Tibial nerve (tissue), 4 donors: ENCODE measurements around the gene CLASP2. TPM values are rescaled to one million over a fixed set of nuclear protein-coding genes. Genes with fewer than 3 reads are reported as not detected.

ENCODE experiments used
- DNase-seq, 2 donors: peaks; one replicate each; pipeline ENCODE4 v3.0.0-alpha.2; 2019; ENCODE audit warnings: low spot score in 2 of 2
- H3K27ac ChIP-seq, 4 donors: fragments of 200-600 bp; sonication (generic) in 3 of 4; one replicate each; pipeline ENCODE4 v1.5.1; 2017 to 2019; ENCODE audit warnings: mild to moderate bottlenecking in 1 of 4
- H3K27me3 ChIP-seq, 2 donors: fragments of 200-600 bp; sonication (generic) in 1 of 2; one replicate each; pipeline versions ENCODE4 v1.5.1 to v1.6.0; 2017 to 2019
- H3K36me3 ChIP-seq, 3 donors: fragments of 200-600 bp; sonication (generic); one replicate each; pipeline ENCODE4 v1.5.1; 2018 to 2019
- H3K4me1 ChIP-seq, 4 donors: fragments of 200-600 bp; sonication (generic) in 3 of 4; one replicate each; pipeline ENCODE4 v1.5.1; 2017 to 2019
- H3K4me3 ChIP-seq, 4 donors: fragments of 200-600 bp; sonication (generic) in 3 of 4; one replicate each; pipeline ENCODE4 v1.5.1; 2017 to 2019; ENCODE audit warnings: mild to moderate bottlenecking in 1 of 4, moderate library complexity in 1 of 4
- H3K9me3 ChIP-seq, 4 donors: fragments of 200-600 bp; sonication (generic) in 3 of 4; one replicate each; pipeline ENCODE4 v1.5.1; 2017 to 2019
- EP300 ChIP-seq, 2 donors: sonication (generic); formaldehyde crosslinking; IDR thresholded peaks; one replicate each; pipeline ENCODE4 v1.6.1; 2017; ENCODE audit warnings: antibody characterized with exemption in 2 of 2, mild to moderate bottlenecking in 1 of 2
- POLR2A ChIP-seq, 2 donors: fragments of 450-650 bp; IDR thresholded peaks; one replicate each; pipeline ENCODE4 v1.6.1; 2017; ENCODE audit warnings: antibody characterized with exemption in 2 of 2, mild to moderate bottlenecking in 2 of 2, moderate library complexity in 2 of 2
- WGBS, 2 donors: methylation state at CpG; one replicate each; pipeline ENCODE4 v1.1.5; 2018; 5-methylcytosine and 5-hydroxymethylcytosine counted together
- total RNA-seq, 4 donors: library from RNA; depleted of rRNA; stranded (reverse); fragments of >200 nt; gene quantifications; one replicate each; pipeline ENCODE4 v1.1.0, GENCODE V29; 2016
- TF ChIP-seq, protein P1 (sequence below), 5 experiments: fragments of 200-600 bp in 3 of 5; fragments of 450-650 bp in 2 of 5; sonication (generic) in 3 of 5; IDR thresholded peaks; one replicate each; pipeline ENCODE4 v1.5.1; 2016 to 2019; ENCODE audit warnings: antibody characterized with exemption in 5 of 5, mild to moderate bottlenecking in 3 of 5, moderate library complexity in 2 of 5

Gene CLASP2
- total RNA-seq, 4 donors from 2014 or later, result 95.1 to 161 (median 106) TPM

DNA sequence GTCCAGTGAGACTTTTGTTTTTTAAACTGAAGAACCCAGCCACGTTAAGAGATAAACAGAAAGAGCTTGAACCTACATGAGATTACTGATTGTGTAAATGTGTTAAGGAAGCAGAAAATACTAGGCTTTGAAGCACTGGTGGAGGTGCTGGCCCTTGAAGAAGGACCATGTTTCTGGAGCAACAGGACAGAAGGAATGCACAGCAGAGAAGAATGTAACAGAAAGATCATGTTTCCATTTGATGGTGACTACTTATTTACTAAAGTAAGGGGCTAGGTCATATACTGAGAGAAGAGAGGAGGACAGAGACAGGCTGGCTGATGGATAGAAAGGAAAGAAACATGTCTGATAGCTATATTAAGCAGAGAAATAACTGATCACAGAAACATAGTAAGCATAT, 88.8 kb downstream of the CLASP2 start:
- DNase-seq, result no peak
- H3K4me1 ChIP-seq, result peaks cover 0 to 18% (median 0%) of the 10 kb centered on the region in 4 donors
- no peaks in the 10 kb centered on the region for H3K27me3 ChIP-seq
- peaks cover 0 to 19% (median 0%) of the 10 kb centered on the region in 3 donors for H3K36me3 ChIP-seq
- WGBS, 2 donors, result 39 to 59% methylated on average over 1 of the region's 1 CpG
- no peaks in the 10 kb centered on the region for H3K9me3 ChIP-seq
- TF ChIP-seq, protein P1, sequence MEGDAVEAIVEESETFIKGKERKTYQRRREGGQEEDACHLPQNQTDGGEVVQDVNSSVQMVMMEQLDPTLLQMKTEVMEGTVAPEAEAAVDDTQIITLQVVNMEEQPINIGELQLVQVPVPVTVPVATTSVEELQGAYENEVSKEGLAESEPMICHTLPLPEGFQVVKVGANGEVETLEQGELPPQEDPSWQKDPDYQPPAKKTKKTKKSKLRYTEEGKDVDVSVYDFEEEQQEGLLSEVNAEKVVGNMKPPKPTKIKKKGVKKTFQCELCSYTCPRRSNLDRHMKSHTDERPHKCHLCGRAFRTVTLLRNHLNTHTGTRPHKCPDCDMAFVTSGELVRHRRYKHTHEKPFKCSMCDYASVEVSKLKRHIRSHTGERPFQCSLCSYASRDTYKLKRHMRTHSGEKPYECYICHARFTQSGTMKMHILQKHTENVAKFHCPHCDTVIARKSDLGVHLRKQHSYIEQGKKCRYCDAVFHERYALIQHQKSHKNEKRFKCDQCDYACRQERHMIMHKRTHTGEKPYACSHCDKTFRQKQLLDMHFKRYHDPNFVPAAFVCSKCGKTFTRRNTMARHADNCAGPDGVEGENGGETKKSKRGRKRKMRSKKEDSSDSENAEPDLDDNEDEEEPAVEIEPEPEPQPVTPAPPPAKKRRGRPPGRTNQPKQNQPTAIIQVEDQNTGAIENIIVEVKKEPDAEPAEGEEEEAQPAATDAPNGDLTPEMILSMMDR (IDR thresholded peaks at IDR 0.05), result no peak
- TF ChIP-seq POLR2A (IDR thresholded peaks at IDR 0.05), result no peak
- TF ChIP-seq EP300 (IDR thresholded peaks at IDR 0.05), result no peak
- H3K4me3 ChIP-seq, result no peak overlapping the region
- no peak overlapping the region for H3K27ac ChIP-seq

DNA sequence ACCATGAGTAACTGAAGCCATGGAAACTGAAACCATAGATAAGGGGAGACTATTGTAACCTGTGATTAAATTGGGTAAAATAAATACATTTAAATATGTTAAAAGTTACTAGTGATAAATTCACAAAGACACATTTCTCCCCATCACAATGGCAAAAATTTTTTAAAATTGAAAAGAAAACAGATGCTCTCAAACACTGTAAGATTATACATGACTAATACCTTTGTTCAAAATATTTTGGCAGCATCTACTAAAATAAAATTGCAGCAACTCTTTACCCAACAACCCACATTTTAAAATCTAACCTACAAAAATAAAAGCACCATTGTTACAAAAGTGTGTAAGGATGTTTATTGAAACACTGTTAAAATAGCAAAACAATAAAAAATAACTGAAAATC, 93.3 kb downstream of the CLASP2 start:
- Histone ChIP-seq H3K27me3 (no peaks in the 10 kb centered on the region), H3K36me3 (peaks cover 0 to 28% (median 0%) of the 10 kb centered on the region in 3 donors), H3K4me1 (peaks cover 0 to 18% (median 0%) of the 10 kb centered on the region in 4 donors), H3K27ac (no peak overlapping the region), H3K4me3 (no peak overlapping the region), H3K9me3 (no peaks in the 10 kb centered on the region)
- TF ChIP-seq EP300 (IDR thresholded peaks at IDR 0.05), result no peak
- TF ChIP-seq, protein P1 (IDR thresholded peaks at IDR 0.05), result no peak
- no peak for TF ChIP-seq POLR2A (IDR thresholded peaks at IDR 0.05)
- no peak for DNase-seq

DNA sequence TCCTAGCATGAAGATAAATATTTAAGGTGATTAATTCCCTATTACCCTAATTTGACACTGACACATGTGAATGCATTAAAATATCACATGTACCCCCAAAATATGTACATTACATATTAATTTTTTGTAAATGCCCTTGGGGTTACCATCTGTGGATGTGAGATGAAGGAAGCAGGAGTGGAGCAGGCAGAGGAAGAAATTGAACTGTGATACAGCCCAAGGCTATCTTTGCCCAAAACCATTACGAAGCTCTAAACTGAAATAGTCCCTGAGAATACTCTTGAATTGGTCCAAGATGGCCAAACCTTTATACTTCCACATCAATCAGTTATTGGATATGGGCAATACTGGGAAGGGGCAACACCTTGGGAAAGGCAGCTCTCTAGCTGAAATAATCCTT, 105.0 kb downstream of the CLASP2 start:
- Histone ChIP-seq H3K9me3 (no peaks in the 10 kb centered on the region), H3K27ac (no peak overlapping the region), H3K27me3 (no peaks in the 10 kb centered on the region), H3K4me3 (no peak overlapping the region), H3K36me3 (peaks cover 2 to 23% (median 7%) of the 10 kb centered on the region in 3 donors), H3K4me1 (peaks cover 0 to 6% (median 0%) of the 10 kb centered on the region in 4 donors)
- 89 to 93% methylated on average over 1 of the region's 1 CpG for WGBS, 2 donors
- no peak for TF ChIP-seq POLR2A (IDR thresholded peaks at IDR 0.05)
- no peak for TF ChIP-seq EP300 (IDR thresholded peaks at IDR 0.05)
- TF ChIP-seq, protein P1 (IDR thresholded peaks at IDR 0.05), result no peak
- no peak for DNase-seq

DNA sequence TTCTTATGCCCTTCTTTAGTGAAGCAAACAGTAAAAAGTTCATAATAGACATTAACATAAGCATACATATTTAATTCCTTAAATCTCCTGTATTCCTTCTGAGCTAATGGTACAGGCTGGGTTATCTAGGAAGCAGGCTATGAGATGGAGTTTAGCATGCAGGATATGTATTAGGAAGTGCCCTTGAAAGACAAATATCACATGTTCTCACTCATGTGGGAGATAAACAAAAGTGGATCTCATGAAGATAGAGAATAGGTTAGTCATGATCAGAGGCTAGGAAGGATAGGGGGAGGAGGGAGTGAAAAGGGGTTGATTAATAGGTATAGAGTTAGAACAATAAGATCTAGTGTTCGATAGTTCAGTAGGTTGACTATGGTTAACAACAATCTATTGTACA, 105.4 kb downstream of the CLASP2 start:
- 66 to 83% methylated on average over 1 of the region's 1 CpG for WGBS, 2 donors
- Histone ChIP-seq H3K4me3 (no peak overlapping the region), H3K27ac (no peak overlapping the region), H3K4me1 (peaks cover 0 to 6% (median 0%) of the 10 kb centered on the region in 4 donors), H3K9me3 (no peaks in the 10 kb centered on the region), H3K27me3 (no peaks in the 10 kb centered on the region), H3K36me3 (peaks cover 0 to 19% (median 2%) of the 10 kb centered on the region in 3 donors)
- TF ChIP-seq EP300 (IDR thresholded peaks at IDR 0.05), result no peak
- no peak for TF ChIP-seq POLR2A (IDR thresholded peaks at IDR 0.05)
- TF ChIP-seq, protein P1 (IDR thresholded peaks at IDR 0.05), result no peak
- DNase-seq, result no peak

DNA sequence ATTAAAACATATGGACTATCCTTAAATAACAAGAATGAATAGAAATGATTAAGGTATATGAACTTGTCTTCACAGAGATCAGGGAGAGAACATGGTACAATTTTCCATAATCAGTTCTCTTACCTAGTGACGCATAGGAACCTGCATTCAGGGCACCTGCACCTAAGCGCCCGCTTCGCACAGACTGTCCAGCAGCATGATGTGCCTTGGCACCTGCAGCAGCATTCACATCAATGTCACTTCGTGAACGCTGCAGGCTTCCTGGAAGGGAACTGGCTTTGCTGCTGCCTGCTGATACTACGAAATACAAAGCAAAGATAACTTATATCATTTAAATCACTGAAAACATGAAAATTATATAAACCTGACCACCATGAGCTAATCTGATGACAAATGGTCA, 115.2 kb downstream of the CLASP2 start:
- H3K36me3 ChIP-seq, result peaks cover 0 to 84% (median 4%) of the 10 kb centered on the region in 3 donors
- TF ChIP-seq, protein P1 (IDR thresholded peaks at IDR 0.05), result no peak
- TF ChIP-seq POLR2A (IDR thresholded peaks at IDR 0.05) (no peak), EP300 (IDR thresholded peaks at IDR 0.05) (no peak)
- no peaks in the 10 kb centered on the region for H3K4me1 ChIP-seq
- H3K4me3 ChIP-seq, result no peak overlapping the region
- DNase-seq, result no peak
- WGBS, 2 donors, result 93 to 96% methylated on average over 7 of the region's 7 CpGs
- H3K27ac ChIP-seq, result no peak overlapping the region
- H3K27me3 ChIP-seq, result no peaks in the 10 kb centered on the region
- H3K9me3 ChIP-seq, result no peaks in the 10 kb centered on the region
